ENCODE measurements around the gene ARL17B.
A peak's percentile ranks its signal among the peaks of the same experiment; 100 is the strongest.
"Not testable (repeated sequence)": the region's sequence is repeated elsewhere in the genome, so short reads cannot be mapped to it uniquely, and the experiment has no call there.

Gene ARL17B
- 0.94 to 8.1 reads per million in 2 donors for total RNA-seq

DNA sequence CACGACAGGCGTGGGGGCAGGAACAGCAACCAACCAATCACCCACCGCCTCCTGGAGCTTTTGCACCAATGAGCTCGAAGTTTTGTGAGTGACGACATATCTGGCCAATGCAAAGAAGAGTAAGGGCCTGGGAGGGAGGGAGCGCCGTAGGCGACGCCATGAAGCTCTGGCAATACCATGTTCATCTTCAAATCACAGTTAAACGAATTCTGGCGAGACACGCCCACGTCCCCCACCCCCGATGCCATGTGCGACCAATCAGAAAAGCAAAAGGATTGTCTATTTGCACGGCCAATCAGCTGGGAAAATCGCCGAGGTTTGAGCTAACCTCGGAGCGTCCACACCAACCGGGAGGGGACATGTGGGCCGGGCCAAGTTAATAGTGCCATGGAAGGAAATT is at the start of gene ARL17B:
Gene ARL17B (minus strand): TSS at position 12 of the 400 bp plus-strand sequence. CDS start 3,369 bp downstream, outside the sequence.
- peak in 4 of 5 experiments; percentile 52 to 87 (median 74) for DNase-seq

DNA sequence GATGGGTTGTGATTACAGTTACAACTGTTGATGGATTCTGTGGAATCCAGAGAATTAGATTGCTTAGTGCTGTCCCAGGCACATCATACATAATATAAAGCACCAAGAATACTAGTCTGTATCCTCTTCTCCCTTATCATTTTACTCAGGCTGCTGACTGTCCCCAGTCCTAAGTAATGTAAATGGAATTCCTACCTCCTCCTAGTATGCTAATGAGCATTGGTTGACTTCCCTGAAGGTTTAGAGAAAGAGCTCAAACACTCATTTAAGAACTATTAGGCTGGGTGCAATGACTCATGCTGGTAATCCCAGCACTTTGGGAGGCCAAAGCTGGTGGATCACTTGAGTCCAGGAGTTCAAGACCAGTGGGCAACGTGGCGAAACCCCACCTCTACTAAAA is 48.3 kb upstream of the ARL17B start:
- not testable (repeated sequence) for DNase-seq

DNA sequence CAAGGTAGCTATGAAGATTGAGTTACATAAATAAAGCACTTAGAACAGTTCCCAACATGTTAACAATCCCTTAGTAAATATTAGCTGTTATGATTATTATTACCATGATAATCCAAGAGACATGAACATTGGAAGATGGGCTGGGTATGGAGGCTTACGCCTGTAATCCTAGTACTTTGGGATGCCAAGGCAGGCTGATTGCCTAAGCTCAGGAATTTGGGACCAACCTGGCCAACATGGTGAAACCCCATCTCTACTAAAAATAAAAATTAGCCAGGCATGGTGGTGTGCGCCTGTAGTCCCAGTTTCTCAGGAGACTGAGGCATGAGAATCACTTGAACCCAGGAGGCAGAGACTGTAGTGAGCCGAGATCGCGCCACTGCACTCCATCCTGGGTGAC is 45.6 kb upstream of the ARL17B start:
- DNase-seq = not testable (repeated sequence)

DNA sequence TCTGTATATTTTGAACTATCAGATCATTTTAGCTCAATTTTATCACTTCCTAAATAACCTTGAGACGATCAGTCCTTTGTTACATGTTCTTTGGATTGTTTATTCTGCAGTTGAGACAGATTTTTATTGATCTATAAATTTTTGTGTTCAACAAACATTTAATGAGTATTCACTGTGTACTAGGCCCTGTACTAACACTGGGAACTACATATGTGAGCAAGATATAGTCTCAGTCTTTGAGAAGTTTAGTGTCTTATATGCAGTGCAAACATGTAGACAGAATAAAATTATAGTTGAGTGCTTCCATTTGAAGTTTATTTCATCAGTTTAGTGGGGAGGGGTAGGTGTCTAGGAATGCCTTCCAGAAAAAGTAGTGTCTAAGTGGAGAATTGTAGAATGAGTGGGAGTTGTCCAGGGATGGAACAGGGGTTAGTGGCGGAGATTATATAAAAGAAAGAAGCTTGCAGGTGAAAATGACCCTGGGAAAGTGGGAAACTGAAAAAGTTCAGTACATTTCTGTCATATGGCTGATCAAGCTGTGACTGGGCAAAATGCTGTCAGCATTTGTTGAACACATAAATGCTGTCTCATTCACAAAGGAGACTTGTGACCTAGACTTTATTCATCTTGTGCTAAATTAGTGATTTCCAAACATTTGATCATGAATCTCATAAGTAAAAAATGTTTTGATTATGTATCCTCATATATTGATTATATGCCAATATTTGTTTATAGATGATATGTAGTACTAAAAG is 39.6 kb upstream of the ARL17B start:
- DNase-seq = not testable (repeated sequence)

DNA sequence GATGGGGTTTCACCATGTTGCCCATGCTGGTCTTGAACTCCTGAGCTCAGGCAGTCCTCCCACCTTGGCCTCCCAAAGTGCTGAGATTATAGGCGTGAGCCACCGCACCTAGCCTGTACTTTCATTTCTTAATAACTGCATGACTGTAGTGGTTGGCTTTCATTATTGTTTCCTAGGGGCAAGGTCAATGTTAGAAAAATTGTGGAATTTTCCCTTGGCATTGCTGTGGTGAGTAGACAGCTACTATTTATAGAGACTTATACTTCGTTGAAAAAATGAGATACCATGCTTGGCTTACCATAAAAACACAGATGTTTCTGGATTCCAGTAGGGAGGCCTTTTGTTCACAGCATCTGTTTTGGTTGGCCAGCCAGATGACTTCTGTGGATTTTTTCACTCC is 39.0 kb upstream of the ARL17B start:
- DNase-seq = not testable (repeated sequence)

DNA sequence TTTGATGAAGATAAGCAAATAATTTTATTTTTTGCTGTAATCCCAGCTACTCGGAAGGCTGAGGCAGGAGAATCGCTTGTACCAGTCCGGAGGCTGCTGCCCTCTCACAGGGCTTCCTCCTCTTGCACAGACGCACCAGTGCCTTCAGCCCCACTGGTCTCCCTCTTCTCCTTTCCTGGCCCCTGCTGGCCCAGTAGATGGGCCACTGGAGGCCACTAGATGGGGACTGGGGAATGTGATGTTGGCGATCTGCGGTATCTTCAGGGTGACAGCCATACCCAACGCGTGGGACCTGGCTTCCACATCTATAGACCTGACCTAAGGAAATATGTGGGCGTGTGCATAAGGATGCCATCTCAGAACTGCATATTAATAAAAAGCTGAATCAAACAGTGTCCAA is 38.4 kb upstream of the ARL17B start:
- not testable (repeated sequence) for DNase-seq

DNA sequence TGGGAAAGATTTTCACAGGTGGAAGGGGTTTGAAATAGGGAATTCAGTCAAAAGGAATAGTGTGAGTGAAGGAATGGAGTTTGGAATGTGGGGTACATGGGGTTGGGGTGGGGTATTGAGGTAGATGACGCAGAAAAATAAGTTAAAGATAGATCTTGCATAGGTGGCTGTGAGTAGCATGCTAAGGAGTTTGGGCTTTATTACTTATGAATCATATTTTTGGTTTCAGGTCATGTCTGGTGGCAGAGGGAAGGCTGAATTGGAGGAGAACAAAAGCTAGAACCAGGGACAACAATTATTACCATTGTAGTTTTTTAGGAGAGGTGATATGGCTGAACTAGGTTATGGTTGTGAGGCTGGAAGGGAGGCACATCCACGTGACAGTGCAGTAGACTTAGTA is 34.7 kb upstream of the ARL17B start:
- not testable (repeated sequence) for DNase-seq

DNA sequence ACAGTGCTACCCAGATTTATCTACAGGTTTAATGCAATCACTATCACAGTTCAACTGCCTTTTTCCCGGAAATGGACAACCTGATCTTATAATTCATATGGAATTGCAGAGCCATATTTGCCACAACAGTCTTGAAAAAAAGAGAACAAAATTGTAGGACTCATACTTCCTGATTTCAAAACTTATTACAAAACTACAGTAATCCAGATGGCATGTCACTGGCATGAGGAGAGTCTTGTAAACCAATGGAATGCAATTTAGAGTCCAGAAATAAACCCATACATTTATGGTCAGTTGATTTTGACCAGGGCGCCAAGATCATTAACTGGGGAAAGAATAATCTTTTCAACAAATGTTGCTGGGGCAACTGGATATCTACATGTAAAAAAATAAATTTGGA is 32.1 kb upstream of the ARL17B start:
- not testable (repeated sequence) for DNase-seq

DNA sequence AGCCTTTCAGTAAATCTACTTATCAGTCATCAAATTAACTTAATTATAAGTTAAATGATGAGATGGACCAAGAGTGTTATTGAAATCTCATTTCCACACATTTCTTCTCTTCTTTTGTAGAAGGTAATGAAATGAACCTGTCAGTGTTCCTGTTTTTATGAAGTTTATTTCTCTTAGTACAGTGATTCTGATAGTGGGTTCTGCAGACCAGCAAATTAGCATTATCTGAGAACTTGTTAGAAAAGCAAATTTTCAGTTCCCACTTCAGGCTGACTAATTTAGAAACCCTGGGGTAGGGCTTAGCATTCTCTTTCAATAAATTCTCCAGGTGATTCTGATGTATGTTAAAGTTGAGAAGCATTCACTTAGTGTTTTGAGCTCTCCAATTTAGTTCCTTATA is 23.9 kb upstream of the ARL17B start:
- DNase-seq = not testable (repeated sequence)

DNA sequence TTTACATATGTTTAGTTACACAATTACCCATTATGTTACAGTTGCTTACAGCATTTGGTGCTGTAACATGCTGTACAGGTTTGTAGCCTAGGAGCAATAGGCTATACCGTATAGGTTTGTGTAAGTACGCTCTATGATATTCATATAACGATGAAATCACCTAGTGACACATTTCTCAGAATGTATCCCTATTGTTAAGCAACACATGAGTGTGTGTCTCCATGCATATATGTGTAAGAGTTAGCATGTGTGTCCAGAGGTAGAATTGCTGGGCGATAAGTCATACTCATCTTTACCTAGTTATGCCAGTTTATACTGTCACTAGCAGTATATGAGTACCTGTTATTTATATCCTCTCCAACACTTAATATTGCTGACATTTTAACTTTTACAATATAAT is 21.6 kb upstream of the ARL17B start:
- not testable (repeated sequence) for DNase-seq

DNA sequence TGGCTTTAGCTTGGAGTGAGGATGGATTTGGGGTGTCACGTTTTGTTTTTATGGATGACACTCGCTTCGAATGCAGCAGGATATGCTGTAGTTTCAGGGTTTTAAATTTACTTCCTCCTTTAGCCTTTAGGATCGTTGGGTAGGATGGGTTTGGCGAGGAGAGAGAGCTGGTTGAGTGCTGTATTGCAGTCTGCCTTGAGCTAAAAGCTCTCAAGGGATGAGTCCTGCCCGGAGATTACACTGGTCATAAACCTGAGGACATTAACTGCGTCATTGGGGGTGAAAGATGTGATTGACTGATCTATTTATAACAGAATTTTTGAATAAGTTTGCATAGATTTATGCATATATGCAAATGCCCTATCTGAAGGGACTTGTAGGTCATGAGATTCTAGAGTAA is 11.9 kb upstream of the ARL17B start:
- DNase-seq = not testable (repeated sequence)

DNA sequence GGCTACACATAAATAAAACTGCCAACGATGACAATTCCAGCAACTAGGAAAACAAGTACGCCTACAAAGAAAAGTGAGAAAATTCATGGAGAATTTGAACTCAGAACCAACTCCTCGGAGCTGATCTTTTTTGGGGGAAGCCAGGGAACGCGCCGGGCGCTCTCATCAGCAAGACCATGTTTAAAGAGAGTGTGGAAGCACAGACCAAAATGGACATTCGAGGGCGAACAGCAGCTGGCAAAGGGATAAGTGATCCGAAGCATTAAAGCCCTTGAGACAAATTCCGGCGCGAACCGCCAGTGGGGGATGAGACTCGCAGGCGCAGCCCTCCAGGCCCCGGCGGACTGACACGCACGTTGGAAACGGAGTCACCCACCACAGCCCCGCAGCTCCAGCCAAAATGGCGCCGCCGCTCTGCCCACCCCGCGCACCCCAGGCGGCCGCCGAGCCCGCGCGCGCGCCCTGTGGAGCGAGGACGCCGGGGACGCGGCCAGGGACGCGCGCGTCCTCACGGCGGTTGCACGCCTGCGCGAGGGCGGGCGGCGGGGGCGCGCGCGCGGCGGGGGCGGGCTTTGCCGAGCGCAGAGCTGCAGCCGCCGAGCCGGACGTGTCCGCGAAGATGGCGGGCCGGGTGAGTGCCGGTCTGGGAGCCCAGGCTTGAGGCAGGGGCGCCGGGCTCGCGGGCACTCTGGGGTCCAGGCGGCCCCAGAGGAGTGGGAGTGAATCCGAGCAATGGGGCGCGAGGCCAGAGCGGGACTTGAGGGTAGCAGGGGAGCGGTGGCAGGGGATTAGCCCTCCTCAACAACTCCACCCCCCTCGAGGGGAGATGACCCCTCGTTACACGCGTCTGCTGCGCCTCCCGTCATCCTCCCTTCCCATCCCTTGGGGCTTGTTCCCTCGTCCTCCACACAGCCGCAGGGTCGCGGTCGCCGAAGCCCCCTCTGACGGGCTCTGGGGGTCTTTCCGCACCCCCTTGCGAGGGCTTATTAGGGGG is 11.0 kb upstream of the ARL17B start:
- not testable (repeated sequence) for DNase-seq

DNA sequence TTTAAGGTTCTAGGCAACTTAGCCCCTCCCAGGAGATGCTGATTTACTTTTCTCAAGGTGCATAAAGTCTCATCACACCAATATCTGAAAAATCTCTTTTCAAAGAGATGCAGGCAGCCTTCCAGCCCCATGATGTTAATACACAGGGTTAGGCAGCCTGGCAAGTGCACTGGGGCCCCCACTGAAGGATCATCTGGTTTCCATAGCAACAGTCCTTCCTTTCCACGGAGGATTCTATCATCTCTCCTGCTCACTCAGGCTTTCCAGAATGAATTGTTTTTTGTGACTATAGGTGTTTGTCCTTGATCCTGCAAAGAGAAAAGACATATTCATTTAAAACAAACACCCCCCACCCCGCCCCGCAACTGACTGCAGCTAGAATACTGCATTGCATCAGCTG is 6.0 kb upstream of the ARL17B start:
- not testable (repeated sequence) for DNase-seq

DNA sequence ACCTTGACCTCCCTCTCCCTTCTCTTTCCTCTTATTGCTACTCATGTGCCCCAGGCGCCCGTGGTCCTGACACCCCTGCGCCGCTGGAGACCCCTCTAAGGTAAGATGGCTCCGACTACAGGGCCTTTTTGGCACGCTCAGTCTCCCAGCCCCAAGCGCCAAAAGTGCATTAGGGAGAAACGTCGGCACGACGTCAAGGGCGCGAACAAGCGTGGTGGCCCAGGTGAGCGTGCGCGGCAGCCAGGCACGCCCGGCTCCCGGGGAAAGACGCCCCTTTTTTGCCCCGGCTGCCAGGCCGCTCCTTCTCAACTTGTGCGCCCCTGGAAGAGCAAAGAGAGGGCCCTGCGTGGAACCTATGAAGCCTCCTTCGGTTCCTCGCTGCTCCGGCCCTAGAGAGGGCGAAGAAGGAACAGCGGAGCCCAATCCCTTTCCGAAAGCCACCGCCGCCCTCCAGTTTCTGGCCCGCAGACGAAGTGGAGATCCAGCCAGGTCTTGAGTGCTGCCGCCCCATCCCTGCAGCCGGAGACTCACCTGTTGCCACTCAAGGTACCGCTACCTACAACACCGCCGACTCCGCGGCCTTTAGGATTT is 326 bp downstream of the ARL17B start:
- not testable (repeated sequence) for DNase-seq

DNA sequence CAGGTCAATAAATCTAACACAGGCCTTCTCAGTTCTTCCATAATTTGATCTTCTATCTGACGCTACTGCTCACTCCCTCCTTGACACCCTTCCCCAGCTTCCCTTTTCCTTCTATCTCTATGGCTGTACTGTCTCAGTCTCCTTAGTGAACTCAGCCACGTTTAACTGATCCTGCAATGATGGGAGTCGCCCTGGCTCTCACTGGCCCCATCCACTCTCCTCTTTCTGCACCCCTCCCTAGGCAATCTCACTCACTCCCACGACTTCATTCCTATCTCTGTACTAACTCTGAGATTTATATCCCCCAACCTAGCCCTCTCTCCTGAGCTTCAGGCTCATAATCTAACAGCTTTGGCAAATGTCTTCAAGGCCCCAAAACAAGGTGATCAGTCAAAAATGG is 7.7 kb downstream of the ARL17B start:
- DNase-seq = not testable (repeated sequence)

DNA sequence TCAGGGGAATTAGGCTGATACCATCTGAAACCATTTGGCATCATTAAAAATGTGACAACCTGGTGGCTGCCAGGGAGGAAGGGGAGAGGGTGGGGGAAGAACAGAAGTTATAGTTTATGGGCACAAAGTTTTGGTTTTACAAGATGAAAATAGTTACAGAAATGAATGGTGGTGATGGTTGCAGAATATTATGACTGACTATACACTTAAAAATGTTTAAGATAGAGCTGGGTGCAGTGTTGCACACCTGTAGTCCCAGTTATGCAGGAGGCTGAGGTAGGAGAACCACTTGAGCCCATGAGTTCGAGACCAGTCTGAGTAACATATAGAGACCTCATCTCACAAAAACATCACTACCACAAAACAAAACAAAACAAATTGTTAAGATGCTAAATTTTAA is 12.5 kb downstream of the ARL17B start:
- DNase-seq = not testable (repeated sequence)

DNA sequence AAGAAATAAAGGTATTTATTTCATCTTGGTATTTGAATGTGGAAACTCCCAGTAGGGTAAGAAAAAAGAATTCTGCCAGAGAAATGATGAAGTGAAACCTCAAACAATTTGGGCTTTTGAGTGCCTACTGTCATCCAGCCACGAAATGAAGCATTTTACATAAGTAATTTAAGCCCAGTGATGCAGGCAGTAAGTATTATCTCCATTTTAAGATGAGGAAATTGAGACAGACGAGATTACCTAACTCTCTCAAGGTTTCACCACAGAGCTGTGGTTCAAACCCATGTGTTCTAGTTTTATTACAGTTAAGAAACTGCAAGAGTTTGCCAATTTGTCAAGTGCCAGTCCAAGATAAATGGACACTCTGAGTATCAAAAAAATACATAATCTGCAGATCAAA is 13.2 kb downstream of the ARL17B start:
- DNase-seq = not testable (repeated sequence)

DNA sequence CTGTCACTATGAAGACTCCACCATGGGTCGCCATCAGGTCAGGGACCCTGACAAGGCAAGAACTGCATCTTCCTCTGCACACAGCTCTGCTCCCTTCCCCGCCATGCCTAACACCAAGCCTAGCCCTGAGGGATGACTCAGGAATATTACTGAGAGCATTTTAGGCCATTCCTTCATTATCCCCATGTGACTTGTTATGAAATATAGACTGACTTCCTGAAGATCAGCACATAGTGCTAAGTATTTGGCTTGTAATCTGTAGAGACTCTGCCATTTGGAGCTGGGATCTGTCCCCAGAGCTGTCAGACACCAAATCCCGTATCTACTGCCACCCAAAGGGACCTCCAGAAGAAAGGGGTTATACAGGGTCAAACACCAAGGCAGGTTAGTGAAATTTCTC is 19.4 kb downstream of the ARL17B start:
- not testable (repeated sequence) for DNase-seq

DNA sequence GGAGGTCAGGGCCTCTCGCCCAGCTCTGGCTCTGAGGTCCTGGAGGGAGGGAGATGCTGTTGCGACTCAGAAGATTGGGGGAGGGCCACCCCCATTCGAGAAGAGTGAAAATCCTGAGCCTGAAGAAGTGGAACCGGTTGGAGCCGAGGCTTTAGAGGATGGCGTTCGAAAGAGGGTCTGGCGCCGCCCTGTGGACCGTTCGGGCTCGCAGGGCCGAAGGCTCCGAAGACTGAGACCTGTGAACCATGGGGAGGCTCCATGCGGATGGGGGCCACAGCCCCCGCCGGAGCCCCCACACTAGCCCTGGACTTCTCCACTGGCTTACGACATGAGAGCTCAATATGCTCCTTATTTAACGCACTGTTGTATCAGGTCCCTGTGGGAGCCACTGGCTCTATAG is 20.3 kb downstream of the ARL17B start:
- DNase-seq = not testable (repeated sequence)

DNA sequence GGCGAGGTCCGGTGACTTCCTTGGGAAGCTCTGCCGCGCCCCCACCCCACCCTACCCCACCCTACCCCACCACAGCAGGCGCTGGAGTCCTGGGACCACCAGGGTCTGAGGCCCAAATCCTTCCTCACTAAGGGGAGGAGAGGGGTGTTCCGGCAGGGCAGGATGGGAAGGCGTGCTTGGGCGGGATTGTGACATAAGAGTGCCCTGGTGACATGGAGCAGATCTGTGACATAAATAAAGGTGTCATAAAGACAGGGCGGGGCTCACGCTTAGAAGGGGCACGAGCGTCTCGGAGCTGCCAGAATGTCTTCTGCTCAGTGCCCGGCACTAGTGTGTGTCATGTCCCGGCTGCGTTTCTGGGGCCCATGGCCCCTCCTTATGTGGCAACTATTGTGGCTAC is 66.7 kb downstream of the ARL17B start, which contains the start of gene LRRC37A:
Gene LRRC37A (plus strand): TSS at position 301 of the 400 bp plus-strand sequence. CDS start 3 bp downstream, at position 304.
- DNase-seq = not testable (repeated sequence)

DNA sequence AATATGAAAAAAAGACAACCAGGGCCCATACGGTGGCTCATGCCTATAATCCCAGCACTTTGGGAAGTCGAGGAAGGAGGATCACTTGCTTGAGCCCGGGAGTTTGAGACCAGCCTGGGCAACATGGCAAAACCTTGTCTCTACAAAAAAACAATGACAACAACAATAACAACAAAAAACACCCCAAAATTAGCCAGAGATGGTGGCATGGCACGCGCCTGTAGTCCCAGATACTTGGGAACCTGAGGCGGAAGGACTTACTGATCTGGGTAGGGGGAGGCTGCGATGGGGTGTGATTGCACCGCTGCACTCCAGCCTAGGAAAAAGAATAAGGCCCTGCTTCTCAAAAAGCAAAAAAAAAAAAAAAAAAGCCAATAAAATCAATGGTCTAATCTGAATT is 69.9 kb downstream of the ARL17B start:
- not testable (repeated sequence) for DNase-seq

DNA sequence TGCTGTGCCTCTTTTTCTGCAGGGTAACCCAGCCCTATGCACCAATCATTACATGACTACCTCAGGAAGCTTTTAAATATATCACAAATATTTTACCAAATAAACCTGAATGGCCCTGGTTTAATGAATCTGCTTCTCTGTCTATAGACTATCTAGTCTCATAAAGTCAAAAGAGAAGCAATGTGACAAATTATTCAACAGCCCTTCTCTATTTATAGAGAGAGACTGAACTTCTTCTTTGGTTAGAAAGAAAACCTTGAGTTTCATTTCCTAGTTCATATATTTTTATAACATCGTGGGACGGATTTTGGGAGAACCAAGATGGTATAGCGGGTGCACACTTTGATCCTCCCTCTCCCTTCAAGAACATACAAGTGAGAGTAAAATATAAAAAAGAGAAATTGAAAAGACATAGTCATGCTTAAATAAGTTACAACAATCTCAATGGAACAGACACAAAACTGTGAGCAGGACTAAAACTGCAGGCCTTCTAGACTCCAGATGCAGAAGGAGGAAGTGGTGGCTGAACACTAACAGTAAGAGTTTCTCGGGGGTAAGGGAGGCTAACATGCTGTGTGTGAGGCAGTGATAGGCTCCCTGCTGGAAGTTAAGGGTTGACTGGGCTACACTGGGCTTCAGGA is 70.5 kb downstream of the ARL17B start:
- peak in 1 of 5 experiments; percentile 58 for DNase-seq
